DOHH2 (cell line): ENCODE measurements around the gene CA12.

Experiments
- CTCF ChIP-seq: fragments of 200-600 bp; sonication (generic); IDR thresholded peaks from one replicate; pipeline ENCODE4 v1.5.1; 2014; ENCODE audit warnings: antibody characterized with exemption, mild to moderate bottlenecking, low read depth, low read length; ENCODE audit not compliant: poor library complexity, severe bottlenecking
- EZH2phosphoT487 ChIP-seq: fragments of 200-600 bp; sonication (generic); IDR thresholded peaks from 2 replicates; pipeline ENCODE4 v1.6.1; 2017; ENCODE audit warnings: borderline replicate concordance, mild to moderate bottlenecking, antibody characterized with exemption, low read length, moderate library complexity, mixed read lengths

GRCh38 chr15:63418811-63419210, 37.2 kb upstream of the CA12 start:
- TF ChIP-seq CTCF, result no peak
- TF ChIP-seq EZH2phosphoT487, result no peak
